IPS-20b (cell line): Measurements from ENCODE around the gene SRRM5.

Experiments used
- H3K27ac ChIP-seq: one replicate; pipeline ENCODE4 v1.5.1; 2013; ENCODE audit warnings: low read length
- H3K27me3 ChIP-seq: 2 replicates; pipeline ENCODE4 v1.6.1; 2013; ENCODE audit warnings: mild to moderate bottlenecking, low read length, inconsistent platforms; ENCODE audit not compliant: insufficient read depth
- H3K36me3 ChIP-seq: 2 replicates; pipeline ENCODE4 v1.6.1; 2013; ENCODE audit warnings: low read depth, mild to moderate bottlenecking, inconsistent platforms, low read length, moderate library complexity; ENCODE audit not compliant: insufficient read depth
- H3K4me1 ChIP-seq: 2 replicates; pipeline ENCODE4 v1.6.1; 2013; ENCODE audit warnings: mild to moderate bottlenecking, control low read depth, inconsistent platforms, low read length, moderate library complexity; ENCODE audit not compliant: insufficient read depth
- H3K4me3 ChIP-seq: 2 replicates; pipeline ENCODE4 v1.5.1; 2013; ENCODE audit warnings: mild to moderate bottlenecking, low read length, inconsistent platforms
- H3K9ac ChIP-seq: 2 replicates; pipeline ENCODE4 v1.6.1; 2013; ENCODE audit warnings: low read depth, mild to moderate bottlenecking, inconsistent platforms, low read length, moderate library complexity
- H3K9me3 ChIP-seq: 2 replicates; pipeline ENCODE4 v1.6.1; 2013; ENCODE audit warnings: mild to moderate bottlenecking, low read depth, low read length, inconsistent platforms; ENCODE audit not compliant: insufficient read depth

The SRRM5 gene

GRCh38 chr19:43620061-43621001 lies 8.4 kb downstream of the SRRM5 start:
- Histone ChIP-seq H3K4me3 (peak overlapping the region; percentile 71; the same call in 1 of the 2 replicates), H3K9me3 (no peaks in the 10 kb centered on the region), H3K27ac (peak overlapping the region; percentile 57), H3K36me3 (no peaks in the 10 kb centered on the region; the same call in 1 of the 2 replicates), H3K4me1 (no peaks in the 10 kb centered on the region; the same call in 1 of the 2 replicates), H3K27me3 (no peaks in the 10 kb centered on the region), H3K9ac (peak overlapping the region; percentile 81; the same call in 1 of the 2 replicates)

- Histone ChIP-seq H3K36me3 (no peaks in the 10 kb centered on the region; the same call in 1 of the 2 replicates), H3K9me3 (no peaks in the 10 kb centered on the region), H3K27me3 (peaks cover 4% of the 10 kb centered on the region; the same call in 1 of the 2 replicates), H3K27ac (no peak overlapping the region), H3K4me1 (no peaks in the 10 kb centered on the region; the same call in 1 of the 2 replicates), H3K9ac (no peak overlapping the region), H3K4me3 (no peak overlapping the region)
Measured at GRCh38 chr19:43622070-43622469, 10.2 kb downstream of the SRRM5 start.

- no peaks in the 10 kb centered on the region; the same call in 1 of the 2 replicates for H3K4me1 ChIP-seq
- peaks cover 10% of the 10 kb centered on the region; the same call in 1 of the 2 replicates for H3K27me3 ChIP-seq
- no peaks in the 10 kb centered on the region; the same call in 1 of the 2 replicates for H3K36me3 ChIP-seq
- no peak overlapping the region for H3K4me3 ChIP-seq
- no peak overlapping the region for H3K9ac ChIP-seq
- H3K9me3 ChIP-seq = no peaks in the 10 kb centered on the region
- no peak overlapping the region for H3K27ac ChIP-seq
Measured at GRCh38 chr19:43622956-43623355, 11.1 kb downstream of the SRRM5 start.

GRCh38 chr19:43623889-43624670 lies 12.2 kb downstream of the SRRM5 start:
- H3K9me3 ChIP-seq = no peaks in the 10 kb centered on the region
- no peaks in the 10 kb centered on the region; the same call in 1 of the 2 replicates for H3K36me3 ChIP-seq
- H3K27ac ChIP-seq = no peak overlapping the region
- no peaks in the 10 kb centered on the region for H3K4me1 ChIP-seq
- H3K4me3 ChIP-seq = no peak overlapping the region
- no peak overlapping the region for H3K9ac ChIP-seq
- peaks cover 10% of the 10 kb centered on the region; the same call in 1 of the 2 replicates for H3K27me3 ChIP-seq

- Histone ChIP-seq H3K27ac (no peak overlapping the region), H3K4me3 (no peak overlapping the region), H3K9me3 (no peaks in the 10 kb centered on the region), H3K4me1 (no peaks in the 10 kb centered on the region), H3K27me3 (peaks cover 10% of the 10 kb centered on the region; the same call in 1 of the 2 replicates), H3K36me3 (no peaks in the 10 kb centered on the region; the same call in 1 of the 2 replicates), H3K9ac (no peak overlapping the region)
Measured at GRCh38 chr19:43624933-43625332, 13.0 kb downstream of the SRRM5 start.

GRCh38 chr19:43625918-43626579 lies 14.2 kb downstream of the SRRM5 start:
- H3K9me3 ChIP-seq = no peaks in the 10 kb centered on the region
- no peaks in the 10 kb centered on the region; the same call in 1 of the 2 replicates for H3K36me3 ChIP-seq
- H3K27me3 ChIP-seq = peaks cover 10% of the 10 kb centered on the region; the same call in 1 of the 2 replicates
- no peaks in the 10 kb centered on the region for H3K4me1 ChIP-seq
- no peak overlapping the region for H3K4me3 ChIP-seq
- H3K9ac ChIP-seq = no peak overlapping the region
- H3K27ac ChIP-seq = no peak overlapping the region

GRCh38 chr19:43626838-43627237 lies 14.9 kb downstream of the SRRM5 start:
- Histone ChIP-seq H3K4me3 (no peak overlapping the region), H3K4me1 (no peaks in the 10 kb centered on the region), H3K27ac (no peak overlapping the region), H3K27me3 (peaks cover 15% of the 10 kb centered on the region; the same call in 1 of the 2 replicates), H3K36me3 (no peaks in the 10 kb centered on the region; the same call in 1 of the 2 replicates), H3K9ac (no peak overlapping the region), H3K9me3 (no peaks in the 10 kb centered on the region)

GRCh38 chr19:43628646-43629326 lies 16.9 kb downstream of the SRRM5 start:
- no peaks in the 10 kb centered on the region for H3K9me3 ChIP-seq
- no peaks in the 10 kb centered on the region for H3K4me1 ChIP-seq
- no peak overlapping the region for H3K27ac ChIP-seq
- no peak overlapping the region for H3K4me3 ChIP-seq
- H3K27me3 ChIP-seq = peaks cover 22% of the 10 kb centered on the region
- H3K36me3 ChIP-seq = no peaks in the 10 kb centered on the region; the same call in 1 of the 2 replicates
- no peak overlapping the region for H3K9ac ChIP-seq

GRCh38 chr19:43631491-43631890 lies 19.6 kb downstream of the SRRM5 start:
- H3K4me1 ChIP-seq = peaks cover 13% of the 10 kb centered on the region; the same call in 1 of the 2 replicates
- H3K36me3 ChIP-seq = no peaks in the 10 kb centered on the region
- peaks cover 30% of the 10 kb centered on the region for H3K27me3 ChIP-seq
- H3K4me3 ChIP-seq = no peak overlapping the region
- H3K27ac ChIP-seq = no peak overlapping the region
- H3K9me3 ChIP-seq = no peaks in the 10 kb centered on the region
- H3K9ac ChIP-seq = no peak overlapping the region

GRCh38 chr19:43633520-43633919 lies 21.6 kb downstream of the SRRM5 start:
- Histone ChIP-seq H3K36me3 (no peaks in the 10 kb centered on the region), H3K9me3 (no peaks in the 10 kb centered on the region), H3K4me1 (peaks cover 19% of the 10 kb centered on the region; the same call in 1 of the 2 replicates), H3K27me3 (peaks cover 39% of the 10 kb centered on the region), H3K9ac (no peak overlapping the region), H3K27ac (no peak overlapping the region), H3K4me3 (no peak overlapping the region)
